Measurements from ENCODE around the gene SERTAD3. TPM values are rescaled to one million over a fixed set of nuclear protein-coding genes. Genes with fewer than 3 reads are reported as not detected.

SERTAD3 gene, protein sequence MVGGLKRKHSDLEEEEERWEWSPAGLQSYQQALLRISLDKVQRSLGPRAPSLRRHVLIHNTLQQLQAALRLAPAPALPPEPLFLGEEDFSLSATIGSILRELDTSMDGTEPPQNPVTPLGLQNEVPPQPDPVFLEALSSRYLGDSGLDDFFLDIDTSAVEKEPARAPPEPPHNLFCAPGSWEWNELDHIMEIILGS
- 14.9 and 17.6 TPM in 2 replicates for total RNA-seq

DNA sequence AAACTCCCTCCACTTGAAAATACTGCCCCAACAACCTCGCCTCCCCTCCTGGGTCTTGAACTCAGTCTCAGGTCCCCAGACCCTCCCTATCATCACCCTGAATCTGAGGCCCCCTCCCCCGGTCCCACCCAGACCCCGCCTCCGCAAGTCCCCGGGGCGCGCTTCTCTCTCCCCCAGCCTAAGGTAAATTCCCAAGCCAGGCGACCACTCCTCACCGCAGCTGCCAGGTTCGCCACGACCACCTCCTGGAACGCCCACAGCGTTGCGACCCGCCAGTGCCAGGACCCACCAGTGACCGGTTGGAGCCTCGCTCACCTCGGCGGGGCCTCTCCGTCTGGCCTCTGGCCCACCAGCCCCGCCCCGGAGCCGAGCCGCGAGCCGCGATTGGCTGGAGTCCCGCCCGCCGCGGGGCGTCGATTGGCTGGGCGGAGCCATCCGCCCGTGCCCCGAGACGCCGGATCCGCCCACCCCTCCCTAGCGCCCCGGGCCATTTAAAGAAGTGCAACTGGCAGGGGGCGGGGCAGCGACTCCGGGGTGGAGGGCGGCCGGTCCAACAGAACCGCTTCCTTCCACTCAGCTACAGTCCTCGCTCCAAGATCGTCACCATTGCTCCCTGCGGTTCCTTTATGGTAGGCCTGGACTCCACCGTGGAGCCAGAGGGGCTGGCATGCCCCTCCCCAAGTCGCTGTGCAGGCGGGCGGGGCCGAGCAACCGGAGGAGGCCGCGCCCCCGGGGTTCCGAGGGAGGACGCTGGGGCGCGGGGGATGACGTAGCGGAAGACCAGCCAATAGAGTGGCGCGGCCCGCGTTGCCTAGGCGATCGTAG is at the start of gene SERTAD3:
TSS of gene SERTAD3 (minus strand) at position 336 of the 825 bp plus-strand sequence. CDS start 2,255 bp downstream, outside the sequence.

DNA sequence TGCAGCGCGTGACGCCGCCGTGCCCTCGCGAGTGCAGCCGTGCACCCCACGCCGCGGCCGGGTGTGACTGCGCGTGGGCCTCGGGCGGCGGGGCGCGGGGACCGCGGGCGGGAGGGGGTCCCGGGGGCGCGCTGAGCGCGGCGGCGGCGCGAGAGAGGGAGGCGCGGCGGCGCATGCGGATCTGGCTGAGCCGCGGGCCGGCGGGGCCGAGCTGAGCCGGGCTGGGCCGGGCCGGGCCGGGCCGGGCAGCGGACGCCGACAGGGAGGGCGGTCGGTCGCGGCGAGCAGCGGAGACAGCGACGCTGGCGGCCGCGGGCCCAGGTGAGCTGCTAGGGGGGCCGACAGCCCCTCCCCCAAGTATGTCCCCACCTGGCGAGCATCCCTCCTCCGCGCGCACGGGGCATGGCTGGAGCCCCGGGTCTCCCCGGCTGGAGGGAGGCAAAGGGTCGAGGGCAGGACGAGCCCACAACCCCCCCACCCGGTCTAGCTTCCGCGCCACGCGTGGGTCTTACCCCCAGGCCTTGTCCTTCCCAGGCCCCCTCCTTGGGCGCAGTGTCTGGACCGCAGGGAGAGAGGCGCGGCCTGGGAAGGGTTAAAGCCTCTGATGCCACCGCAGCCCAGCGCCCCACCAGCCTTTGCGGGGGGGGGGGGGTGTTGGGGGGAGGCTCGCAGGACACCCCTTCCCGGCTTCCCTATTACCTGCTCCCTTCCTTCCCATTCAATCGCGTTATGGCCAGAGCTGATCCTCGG is 23.0 kb upstream of the SERTAD3 start, which contains the start of gene SPTBN4:
TSS of gene SPTBN4 (plus strand) at position 17 of the 750 bp plus-strand sequence. CDS start 5,621 bp downstream, outside the sequence.

DNA sequence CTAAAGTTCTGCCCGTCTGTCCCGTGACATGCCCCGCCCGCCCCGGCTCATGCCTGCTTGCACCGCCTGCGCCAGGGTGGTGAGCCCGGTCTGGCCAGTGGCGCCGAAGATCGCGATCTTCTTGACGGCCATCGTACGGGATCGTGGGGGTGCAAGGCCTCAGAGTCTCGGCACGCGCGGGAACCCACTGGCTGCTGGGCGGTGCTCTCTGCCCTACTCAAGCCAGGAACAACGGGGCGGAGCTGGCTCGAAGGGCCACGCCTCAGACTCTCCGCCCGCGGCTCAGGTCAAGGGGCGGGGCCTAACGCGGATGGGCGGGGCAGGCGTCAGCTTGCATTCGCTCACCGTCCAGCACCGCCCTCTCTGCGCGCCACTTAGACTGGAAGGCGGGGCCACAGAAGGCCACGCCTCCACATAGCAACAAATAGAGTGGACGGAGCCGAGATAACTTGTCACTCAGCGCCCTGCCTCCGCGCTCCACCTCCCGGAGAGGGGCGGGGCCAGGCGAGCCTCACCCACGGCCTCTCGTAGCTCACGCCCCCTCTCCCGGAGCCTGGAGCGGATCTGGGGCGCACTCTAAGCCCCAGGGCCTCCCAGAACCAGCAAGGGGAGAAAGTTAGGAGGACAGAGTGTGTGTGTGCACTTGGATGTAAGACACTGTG is 21.6 kb upstream of the SERTAD3 start, which contains the start of gene BLVRB:
TSS of gene BLVRB (minus strand) at position 189 of the 662 bp plus-strand sequence. CDS start at position 132, 57 bp downstream.

DNA sequence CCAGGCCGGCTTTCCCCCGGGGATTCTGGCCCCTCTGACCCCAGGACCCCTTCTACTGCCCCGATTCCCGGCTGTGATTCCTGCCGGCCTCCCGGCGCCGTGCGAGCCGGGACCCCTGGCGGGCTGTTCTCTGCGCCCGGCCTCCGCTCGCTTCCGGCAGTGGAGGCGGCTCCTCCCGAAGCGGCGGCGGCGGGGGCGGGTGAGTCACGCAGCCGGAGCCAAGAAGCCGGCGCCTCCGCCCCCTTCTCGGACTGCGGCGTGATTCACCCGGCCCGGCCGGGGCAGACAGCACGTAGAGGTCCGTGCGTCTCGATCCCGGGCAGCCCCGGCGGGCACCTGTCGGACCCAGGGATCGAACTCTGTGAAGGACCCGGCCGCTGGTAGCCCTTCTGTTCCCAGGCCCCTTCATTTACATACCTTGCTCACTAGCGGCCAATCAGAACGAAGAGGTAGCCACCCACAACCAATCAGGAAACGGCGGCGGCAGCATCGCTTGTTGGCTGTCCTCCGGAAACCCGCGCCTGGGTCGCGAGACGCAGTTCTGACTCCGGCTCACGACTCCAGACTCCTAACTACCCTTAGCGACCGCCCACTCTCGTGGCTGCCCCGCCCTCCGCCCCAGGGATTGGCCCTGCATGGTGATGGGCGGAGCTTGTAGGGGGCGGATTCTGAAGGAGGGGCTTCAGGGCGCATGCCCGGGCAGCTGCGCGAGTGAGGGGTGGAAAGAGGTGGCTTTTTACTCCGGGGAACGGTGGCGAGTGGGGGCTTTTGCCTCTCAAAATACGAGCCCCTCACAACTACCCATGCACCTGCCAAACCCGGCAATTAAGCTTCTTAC is 18.5 kb downstream of the SERTAD3 start, which contains the start of gene SERTAD1:
TSS of gene SERTAD1 (minus strand) at position 543 of the 838 bp plus-strand sequence. CDS start 2,446 bp downstream, outside the sequence.

DNA sequence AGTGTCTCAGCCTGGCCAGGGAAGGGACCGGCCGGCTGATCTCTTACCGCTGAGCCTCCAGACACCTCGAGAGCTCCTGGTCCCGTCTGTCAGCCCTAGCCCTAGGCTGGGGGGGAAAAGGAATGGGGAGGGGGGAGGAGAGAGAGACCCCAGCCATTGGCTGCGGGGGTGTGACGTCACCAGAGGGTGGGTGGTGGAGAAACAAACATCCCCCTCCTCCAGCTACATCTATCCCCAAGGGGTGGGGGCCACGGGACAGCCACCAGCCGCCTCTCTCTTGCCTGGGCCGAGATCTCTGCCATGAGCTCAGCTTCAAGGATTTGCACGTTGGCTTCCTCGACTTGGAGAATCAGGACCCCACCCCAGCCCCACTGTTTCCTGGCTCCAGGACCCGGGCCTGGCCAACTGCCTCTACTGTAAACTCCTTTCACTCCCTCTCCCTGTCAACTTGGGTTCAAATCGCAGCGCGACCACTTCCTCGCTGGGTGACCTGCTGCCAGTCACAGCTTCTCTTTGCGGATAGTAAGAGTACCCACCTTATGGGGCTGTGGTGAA is 30.8 kb downstream of the SERTAD3 start, which contains the start of gene PRX:
TSS of gene PRX (minus strand) at position 88 of the 555 bp plus-strand sequence. CDS start 5,446 bp downstream, outside the sequence.

Other genes starting within 250 kb of the SERTAD3 start
- gene TTC9B, start 226.0 kb downstream of the SERTAD3 start, total RNA-seq = not detected in 2 replicates
- 0.39 and 0.56 TPM in 2 replicates for gene CCNP, start 217.6 kb downstream of the SERTAD3 start, total RNA-seq
- 63.9 and 67.7 TPM in 2 replicates for gene AKT2, start 159.0 kb downstream of the SERTAD3 start, total RNA-seq
- 14.2 and 17.3 TPM in 2 replicates for gene C19orf47, start 95.9 kb downstream of the SERTAD3 start, total RNA-seq
- gene PLD3, start 95.6 kb downstream of the SERTAD3 start, total RNA-seq = 532 and 562 TPM in 2 replicates
- not detected in 2 replicates for gene HIPK4, start 54.2 kb downstream of the SERTAD3 start, total RNA-seq
- gene PRX, start 31.0 kb downstream of the SERTAD3 start, total RNA-seq = 2.4 and 2.8 TPM in 2 replicates
- gene SERTAD1, start 18.3 kb downstream of the SERTAD3 start, total RNA-seq = 12.7 and 17.2 TPM in 2 replicates
- 101 and 139 TPM in 2 replicates for gene BLVRB, start 21.4 kb upstream of the SERTAD3 start, total RNA-seq
- gene SPTBN4, start 22.7 kb upstream of the SERTAD3 start, total RNA-seq = 1.5 and 5.0 TPM in 2 replicates
- gene SHKBP1, start 132.5 kb upstream of the SERTAD3 start, total RNA-seq = 25.0 and 28.8 TPM in 2 replicates
- gene LTBP4, start 157.0 kb upstream of the SERTAD3 start, total RNA-seq = 119 and 120 TPM in 2 replicates
- gene NUMBL, start 246.3 kb upstream of the SERTAD3 start, total RNA-seq = 61.5 and 151 TPM in 2 replicates

Measured in cardiac ventricle fibroblast (primary cell).